T-cell (primary cell): ENCODE results near the gene KRT35. TPM values are rescaled to one million over a fixed set of nuclear protein-coding genes. Genes with fewer than 3 reads are reported as not detected.

Experiments used
- ATAC-seq, 4 experiments: fragments of 200-7000 bp in 3 of 4; fragments of 150-1000 bp in 1 of 4; cut with Tn5 transposase; replicated peaks in 1 of 4; 1 replicate in 3 of 4; 2 replicates in 1 of 4; pipeline ENCODE4 v1.10.0; 2021; ENCODE audit warnings: moderate library complexity in 3 of 4, mild to moderate bottlenecking in 2 of 4, moderate number of reproducible peaks in 1 of 4
- CTCF ChIA-PET, 2 donors: fragments of 300-600 bp; sonication (Branson Sonifier 250); formaldehyde crosslinking; loops; one replicate each; lab custom pipeline; 2022; ENCODE audit warnings: antibody characterized with exemption in 2 of 2; lab: Charles Lee
- POLR2A ChIA-PET, 2 donors: fragments of 300-600 bp; sonication (Branson Sonifier 250); formaldehyde crosslinking; loops; one replicate each; lab custom pipeline; 2022; ENCODE audit warnings: antibody characterized with exemption in 2 of 2; lab: Charles Lee
- DNase-seq, 35 experiments: peaks; one replicate each; pipeline versions ENCODE4 v3.0.0 to v3.0.0-alpha.2; 2013 to 2023
- H3K27ac ChIP-seq: one replicate; pipeline ENCODE4 v1.5.1; 2013; ENCODE audit warnings: low read length
- H3K27me3 ChIP-seq, 2 experiments: replicated peaks in 1 of 2; 1 replicate in 1 of 2; 2 replicates in 1 of 2; pipeline versions ENCODE4 v1.6.1 to v1.7.0; 2013; ENCODE audit warnings: low read length in 1 of 2, mixed read lengths in 1 of 2; ENCODE audit not compliant: control insufficient read depth in 2 of 2, insufficient read depth in 2 of 2; ENCODE audit errors: extremely low read depth in 1 of 2
- H3K36me3 ChIP-seq, 2 donors: 1 replicate in 1 of 2; 2 replicates in 1 of 2; pipeline versions ENCODE4 v1.6.1 to v1.7.0; 2013; ENCODE audit warnings: low read length in 1 of 2; ENCODE audit not compliant: control insufficient read depth in 2 of 2, insufficient read depth in 1 of 2; ENCODE audit errors: extremely low read depth in 1 of 2
- H3K4me1 ChIP-seq, 2 experiments: 1 replicate in 1 of 2; 2 replicates in 1 of 2; pipeline versions ENCODE4 v1.6.1 to v1.7.0; 2013; ENCODE audit warnings: low read length in 2 of 2, mixed read lengths in 1 of 2; ENCODE audit not compliant: insufficient read depth in 2 of 2, control insufficient read depth in 1 of 2; ENCODE audit errors: extremely low read depth in 1 of 2
- H3K4me3 ChIP-seq, 2 donors: 1 replicate in 1 of 2; 2 replicates in 1 of 2; pipeline versions ENCODE4 v1.5.1 to v1.7.0; 2013; ENCODE audit warnings: mild to moderate bottlenecking in 2 of 2, low read length in 1 of 2, moderate library complexity in 1 of 2; ENCODE audit not compliant: control insufficient read depth in 1 of 2; ENCODE audit errors: extremely low read depth in 1 of 2
- H3K9me3 ChIP-seq: 2 replicates; pipeline ENCODE4 v1.7.0; 2013
- H3K27ac Mint-ChIP-seq, 2 donors: one replicate each; pipeline ENCODE4 v1.8.0; 2020 to 2021; ENCODE audit warnings: mild to moderate bottlenecking in 2 of 2, mixed read lengths in 2 of 2
- H3K27me3 Mint-ChIP-seq, 2 donors: one replicate each; pipeline ENCODE4 v1.8.0; 2021 to 2022; ENCODE audit warnings: mixed read lengths in 2 of 2
- H3K36me3 Mint-ChIP-seq: one replicate; pipeline ENCODE4 v1.8.0; 2021; ENCODE audit warnings: mixed read lengths
- H3K4me1 Mint-ChIP-seq, 3 donors: one replicate each; pipeline ENCODE4 v1.8.0; 2020 to 2022; ENCODE audit warnings: mixed read lengths in 3 of 3, mild to moderate bottlenecking in 1 of 3
- H3K4me3 Mint-ChIP-seq, 3 donors: one replicate each; pipeline ENCODE4 v1.8.0; 2020 to 2022; ENCODE audit warnings: mild to moderate bottlenecking in 3 of 3, mixed read lengths in 3 of 3, moderate library complexity in 3 of 3
- H3K9me3 Mint-ChIP-seq, 3 donors: one replicate each; pipeline ENCODE4 v1.8.0; 2020 to 2022; ENCODE audit warnings: mixed read lengths in 3 of 3
- WGBS: methylation state at CpG from one replicate; pipeline ENCODE4 v1.1.5; 2013; ENCODE audit warnings: missing lambda C conversion rate; ENCODE audit not compliant: insufficient coverage; 5-methylcytosine and 5-hydroxymethylcytosine counted together
- total RNA-seq, 35 experiments: library from RNA in 6 of 35; stranded (reverse) in 6 of 35; fragments of 120-200 nt in 1 of 35; gene quantifications; one replicate each; pipeline versions ENCODE4 v1.2.1 to v1.2.4 and lab custom pipeline; 2013 to 2026

Gene KRT35
- total RNA-seq, 5 donors from 2014 or later (not counting 1 experiment from before 2014, with no cell fraction given): not detected

DNA sequence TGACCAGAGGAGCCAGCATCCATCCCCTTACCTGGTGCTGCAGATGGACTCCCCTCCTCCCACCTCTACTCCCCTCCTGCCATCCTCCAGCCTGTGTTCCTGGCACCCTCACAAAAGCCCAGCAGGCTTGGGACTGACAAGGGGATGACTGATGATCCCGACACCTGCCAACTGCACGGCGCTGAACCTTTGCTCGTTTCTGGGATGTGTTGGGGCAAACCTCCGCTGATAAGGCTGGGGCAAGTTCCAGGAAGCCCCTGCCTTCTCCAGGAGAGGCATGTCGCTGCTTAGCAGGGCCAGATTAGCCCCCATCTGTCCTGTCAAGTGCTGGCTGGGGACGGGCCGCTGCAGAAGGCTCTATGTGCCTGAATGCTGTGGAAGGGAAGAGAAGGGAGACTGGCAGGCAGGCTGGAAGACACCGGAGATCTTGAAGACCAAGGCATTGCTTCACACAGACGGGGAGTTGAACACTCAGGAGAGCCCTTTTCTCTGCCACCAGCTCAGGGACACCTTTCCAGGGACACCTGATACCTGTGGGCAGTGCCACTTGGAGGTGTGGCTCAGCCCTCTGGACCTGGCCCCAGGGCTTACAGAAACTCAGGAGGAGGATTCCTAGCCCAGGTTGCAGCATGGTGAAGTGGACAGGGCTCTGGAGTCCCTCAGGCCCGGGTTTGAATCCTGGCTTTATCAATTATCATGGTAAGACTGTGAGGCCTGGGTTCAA is 38.7 kb upstream of the KRT35 start:
- CTCF ChIA-PET: no interaction called here
- Histone ChIP-seq H3K36me3 (no peaks in the 10 kb centered on the region), H3K4me3 (no peak overlapping the region), H3K27me3 (peaks cover 0 to 53% of the 10 kb centered on the region in 2 experiments), H3K27ac (no peak overlapping the region), H3K9me3 (no peaks in the 10 kb centered on the region), H3K4me1 (no peaks in the 10 kb centered on the region)
- Mint-ChIP-seq H3K4me3 (no peak overlapping the region), H3K9me3 (no peaks in the 10 kb centered on the region), H3K36me3 (no peaks in the 10 kb centered on the region), H3K27ac (no peak overlapping the region), H3K4me1 (no peaks in the 10 kb centered on the region), H3K27me3 (peaks cover 4 to 5% of the 10 kb centered on the region in 2 donors)
- POLR2A ChIA-PET: no interaction called here
- no peak for ATAC-seq
- WGBS: 63% methylated on average over 9 of the region's 11 CpGs
- DNase-seq: no peak

DNA sequence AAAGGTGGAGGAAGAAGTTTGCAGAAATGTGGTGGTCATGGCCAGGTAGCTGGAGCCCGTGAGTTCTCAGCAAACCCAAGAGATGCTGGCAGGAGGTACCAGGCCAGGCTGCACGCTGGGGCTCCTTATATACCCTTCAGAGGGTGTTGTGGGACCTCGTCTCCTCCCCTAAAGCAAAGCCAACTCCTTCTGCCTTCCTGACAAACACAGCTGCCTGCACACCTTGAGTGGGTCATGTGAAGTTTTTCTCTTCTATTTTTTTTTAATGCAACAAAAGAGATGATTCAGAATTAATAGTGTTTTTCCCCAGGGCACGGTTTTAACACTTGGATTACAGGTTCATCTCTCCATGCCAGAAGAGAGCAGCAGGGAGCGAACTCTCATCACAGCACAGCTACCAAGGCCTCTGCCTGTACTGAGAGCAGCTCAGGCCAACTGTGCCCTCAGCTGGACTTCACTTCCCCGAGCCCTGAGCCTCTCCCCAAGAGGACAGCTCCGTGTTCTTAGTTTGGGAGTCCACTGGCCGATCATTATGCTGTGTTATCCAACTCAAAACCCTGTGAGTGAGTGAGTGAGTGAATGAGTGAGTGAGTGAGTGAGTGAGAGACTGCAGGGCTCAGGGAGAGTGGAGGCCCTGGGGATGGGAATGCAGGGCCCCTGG is 38.0 kb upstream of the KRT35 start, which contains the start of gene KRT15:
KRT15 (minus strand) TSS at position 102 of the 661 bp plus-strand sequence; CDS start at position 39, 63 bp downstream.
- CTCF ChIA-PET: no interaction called here
- Histone ChIP-seq H3K27me3 (peaks cover 0 to 46% of the 10 kb centered on the region in 2 experiments), H3K27ac (no peak within 1 kb of the TSS), H3K4me1 (no peaks in the 10 kb centered on the region), H3K36me3 (no peaks in the 10 kb centered on the region), H3K4me3 (no peak within 1 kb of the TSS), H3K9me3 (no peaks in the 10 kb centered on the region)
- H3K27ac Mint-ChIP-seq: no peak within 1 kb of the TSS
- ATAC-seq (no peak), DNase-seq (no peak)
- H3K36me3 Mint-ChIP-seq: no peaks in the 10 kb centered on the region
- POLR2A ChIA-PET: no interaction called here
- peaks cover 4 to 5% of the 10 kb centered on the region in 2 donors for H3K27me3 Mint-ChIP-seq
- H3K9me3 Mint-ChIP-seq: no peaks in the 10 kb centered on the region
- H3K4me3 Mint-ChIP-seq: no peak within 1 kb of the TSS
- WGBS: 71% methylated on average over 3 of the region's 8 CpGs
- H3K4me1 Mint-ChIP-seq: no peaks in the 10 kb centered on the region

DNA sequence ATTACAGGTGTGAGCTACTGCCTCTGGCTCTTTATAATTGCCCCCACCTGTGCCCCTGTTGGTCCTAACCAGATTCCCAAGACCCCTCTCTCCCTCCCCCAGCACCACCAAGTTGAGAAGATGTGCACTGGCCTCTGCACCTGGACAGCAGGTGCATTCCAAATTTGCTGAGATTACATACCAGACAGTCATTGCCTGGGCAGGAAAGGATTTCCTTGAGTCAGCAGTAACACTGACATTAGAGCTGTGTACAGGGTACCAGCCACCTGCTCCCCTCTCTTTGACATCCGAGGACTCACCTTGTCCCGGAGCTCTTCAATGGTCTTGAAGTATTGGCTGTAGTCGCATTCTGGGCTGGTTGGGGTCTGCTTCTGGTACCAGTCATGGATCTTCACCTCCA is 37.1 kb upstream of the KRT35 start:
- no peaks in the 10 kb centered on the region for H3K9me3 ChIP-seq
- Mint-ChIP-seq H3K27me3 (peaks cover 4 to 5% of the 10 kb centered on the region in 2 donors), H3K4me1 (no peaks in the 10 kb centered on the region), H3K4me3 (no peak overlapping the region), H3K36me3 (no peaks in the 10 kb centered on the region), H3K9me3 (no peaks in the 10 kb centered on the region), H3K27ac (no peak overlapping the region)
- POLR2A ChIA-PET: no interaction called here
- CTCF ChIA-PET: no interaction called here
- peaks cover 0 to 42% of the 10 kb centered on the region in 2 experiments for H3K27me3 ChIP-seq
- WGBS: 78% methylated on average over 2 of the region's 3 CpGs
- no peaks in the 10 kb centered on the region for H3K36me3 ChIP-seq
- H3K4me1 ChIP-seq: no peaks in the 10 kb centered on the region
- no peak overlapping the region for H3K27ac ChIP-seq
- ATAC-seq: no peak
- no peak overlapping the region for H3K4me3 ChIP-seq
- no peak for DNase-seq

DNA sequence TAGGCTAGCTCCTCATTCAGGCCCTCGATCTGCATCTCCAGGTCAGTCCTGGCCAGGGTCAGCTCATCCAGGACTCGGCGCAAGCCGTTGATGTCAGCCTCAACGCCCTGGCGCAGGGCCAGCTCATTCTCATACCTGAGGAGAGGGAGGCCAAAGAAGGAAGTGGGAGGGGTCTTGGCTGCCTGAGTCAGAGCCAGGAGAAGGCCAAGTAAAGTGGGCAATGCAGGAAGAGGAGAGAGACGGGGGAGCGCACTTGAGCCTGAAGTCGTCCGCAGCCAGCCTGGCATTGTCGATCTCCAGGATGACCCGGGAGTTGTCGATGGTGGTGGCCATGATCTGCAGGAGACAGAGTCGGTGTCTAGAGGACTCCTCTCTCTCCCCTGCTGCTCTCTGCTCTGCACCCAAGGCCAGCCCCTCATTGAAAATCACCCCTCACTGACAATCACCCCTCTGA is 35.9 kb upstream of the KRT35 start:
- Mint-ChIP-seq H3K4me3 (no peak overlapping the region), H3K36me3 (no peaks in the 10 kb centered on the region), H3K9me3 (no peaks in the 10 kb centered on the region), H3K27me3 (peaks cover 4 to 8% of the 10 kb centered on the region in 2 donors), H3K4me1 (no peaks in the 10 kb centered on the region), H3K27ac (no peak overlapping the region)
- DNase-seq: no peak
- Histone ChIP-seq H3K4me1 (no peaks in the 10 kb centered on the region), H3K4me3 (no peak overlapping the region), H3K36me3 (no peaks in the 10 kb centered on the region), H3K27me3 (peaks cover 0 to 33% of the 10 kb centered on the region in 2 experiments), H3K27ac (no peak overlapping the region), H3K9me3 (no peaks in the 10 kb centered on the region)
- CTCF ChIA-PET: no interaction called here
- POLR2A ChIA-PET: no interaction called here
- ATAC-seq: no peak
- 93% methylated on average over 12 of the region's 14 CpGs for WGBS

DNA sequence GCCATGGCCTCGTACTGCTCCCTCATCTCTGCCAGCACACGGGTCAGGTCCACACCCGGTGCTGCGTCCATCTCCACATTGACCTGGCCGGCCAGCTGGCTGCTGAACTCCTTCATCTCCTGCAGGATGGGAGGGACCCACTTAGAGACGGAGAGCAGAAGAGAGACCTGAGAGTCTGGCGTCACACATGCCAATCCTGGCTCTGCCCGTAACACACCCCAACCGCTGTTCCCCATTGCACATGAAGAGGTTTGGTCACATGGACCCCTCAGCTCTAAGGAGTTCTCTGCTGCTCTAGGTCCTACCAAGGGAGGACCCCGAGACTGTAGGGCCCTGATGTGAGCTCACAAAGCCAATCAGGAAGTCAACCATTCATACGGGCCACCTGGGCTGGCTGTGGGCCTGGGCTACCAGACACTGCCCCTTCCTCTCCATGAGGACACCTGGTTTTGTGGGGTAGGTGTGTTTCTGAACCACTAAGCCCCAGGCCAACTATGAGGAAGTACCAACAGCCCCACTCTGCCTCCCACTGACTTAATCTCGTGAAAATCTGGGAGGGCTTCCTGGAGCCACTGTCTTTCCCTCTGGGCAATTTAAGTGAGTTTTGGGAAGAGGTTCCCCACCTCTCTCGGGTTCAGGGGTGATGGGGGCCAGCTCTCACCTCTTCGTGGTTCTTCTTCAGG is 35.3 kb upstream of the KRT35 start:
- DNase-seq (no peak), ATAC-seq (no peak)
- H3K36me3 Mint-ChIP-seq: no peaks in the 10 kb centered on the region
- H3K9me3 Mint-ChIP-seq: no peaks in the 10 kb centered on the region
- ChIA-PET POLR2A (no interaction called here), CTCF (no interaction called here)
- no peaks in the 10 kb centered on the region for H3K4me1 ChIP-seq
- H3K27me3 ChIP-seq: peaks cover 0 to 35% of the 10 kb centered on the region in 2 experiments
- peaks cover 2 to 8% of the 10 kb centered on the region in 2 donors for H3K27me3 Mint-ChIP-seq
- H3K4me3 Mint-ChIP-seq: no peak overlapping the region
- H3K27ac ChIP-seq: no peak overlapping the region
- H3K27ac Mint-ChIP-seq: no peak overlapping the region
- H3K36me3 ChIP-seq: no peaks in the 10 kb centered on the region
- no peak overlapping the region for H3K4me3 ChIP-seq
- H3K4me1 Mint-ChIP-seq: no peaks in the 10 kb centered on the region
- WGBS: 76% methylated on average over 11 of the region's 14 CpGs
- no peaks in the 10 kb centered on the region for H3K9me3 ChIP-seq

DNA sequence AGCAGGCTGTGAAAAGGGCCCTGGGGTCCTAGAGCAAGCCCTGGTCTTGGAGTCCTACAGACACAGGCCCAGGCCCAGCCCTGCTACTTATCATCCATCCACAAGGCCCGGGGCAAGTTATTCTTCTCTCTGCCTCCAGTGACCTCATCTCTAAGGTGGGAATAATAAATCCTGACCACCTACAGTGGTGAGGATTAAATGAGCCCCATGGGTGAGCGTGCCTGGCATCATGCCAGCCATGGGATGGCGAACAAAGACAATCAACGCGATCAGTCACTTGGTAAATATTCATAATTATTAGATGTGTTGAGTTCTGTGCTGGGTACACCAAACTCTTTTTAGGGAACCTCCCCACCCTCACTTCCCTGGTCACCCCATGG is 32.2 kb upstream of the KRT35 start:
- WGBS: no CpG with 5 or more reads among the region's 5 CpGs
- no peaks in the 10 kb centered on the region for H3K9me3 ChIP-seq
- Mint-ChIP-seq H3K27me3 (peaks cover 2 to 8% of the 10 kb centered on the region in 2 donors), H3K27ac (no peak overlapping the region), H3K4me3 (no peak overlapping the region), H3K4me1 (no peaks in the 10 kb centered on the region), H3K9me3 (no peaks in the 10 kb centered on the region), H3K36me3 (no peaks in the 10 kb centered on the region)
- CTCF ChIA-PET: no interaction called here
- H3K4me1 ChIP-seq: no peaks in the 10 kb centered on the region
- POLR2A ChIA-PET: no interaction called here
- H3K36me3 ChIP-seq: no peaks in the 10 kb centered on the region
- no peak overlapping the region for H3K27ac ChIP-seq
- H3K4me3 ChIP-seq: no peak overlapping the region
- ATAC-seq (no peak), DNase-seq (no peak)
- peaks cover 0 to 20% of the 10 kb centered on the region in 2 experiments for H3K27me3 ChIP-seq
